HUES64 (cell line): ENCODE measurements around the gene FOXD2.

ENCODE experiments used
- H3K27ac ChIP-seq: 2 replicates; pipeline ENCODE4 v1.7.0; 2013; ENCODE audit warnings: low read depth, low read length, inconsistent platforms
- H3K27me3 ChIP-seq: 2 replicates; pipeline ENCODE4 v1.6.1; 2013; ENCODE audit warnings: mild to moderate bottlenecking, low read length; ENCODE audit not compliant: insufficient read depth
- H3K36me3 ChIP-seq: 2 replicates; pipeline ENCODE4 v1.6.1; 2013; ENCODE audit warnings: mild to moderate bottlenecking, low read length; ENCODE audit not compliant: insufficient read depth
- H3K4me1 ChIP-seq: 2 replicates; pipeline ENCODE4 v1.6.1; 2013; ENCODE audit warnings: mild to moderate bottlenecking, low read length, moderate library complexity; ENCODE audit not compliant: insufficient read depth
- H3K4me3 ChIP-seq: 2 replicates; pipeline ENCODE4 v1.5.1; 2013; ENCODE audit warnings: mild to moderate bottlenecking, low read length, moderate library complexity
- H3K9ac ChIP-seq: 2 replicates; pipeline ENCODE4 v1.6.1; 2013; ENCODE audit warnings: mild to moderate bottlenecking, low read depth, low read length
- H3K9me3 ChIP-seq: 2 replicates; pipeline ENCODE4 v1.6.1; 2013; ENCODE audit warnings: low read depth, low read length; ENCODE audit not compliant: insufficient read depth
- WGBS: fragments of 150-250, 120-280 bp; methylation state at CpG from one replicate; pipeline ENCODE4 v1.1.7; 2013; ENCODE audit warnings: missing lambda C conversion rate; 5-methylcytosine and 5-hydroxymethylcytosine counted together

The FOXD2 gene

GRCh38 chr1:47441450-47442106 lies 3.7 kb downstream of the FOXD2 start:
- Histone ChIP-seq H3K27ac (no peak overlapping the region), H3K4me3 (no peak overlapping the region), H3K4me1 (peaks cover 30% of the 10 kb centered on the region), H3K27me3 (peaks cover 100% of the 10 kb centered on the region), H3K9ac (no peak overlapping the region), H3K36me3 (no peaks in the 10 kb centered on the region), H3K9me3 (0 out of 2 replicates have a peak, but pooled peaks cover 2% of the 10 kb centered on the region)
- WGBS = 57% methylated on average over 3 of the region's 3 CpGs

- H3K4me1 ChIP-seq = peaks cover 34% of the 10 kb centered on the region
- H3K9me3 ChIP-seq = 0 out of 2 replicates have a peak, but pooled peaks cover 2% of the 10 kb centered on the region
- H3K27me3 ChIP-seq = peaks cover 100% of the 10 kb centered on the region
- H3K36me3 ChIP-seq = no peaks in the 10 kb centered on the region
- WGBS = 83% methylated on average over 3 of the region's 4 CpGs
- no peak overlapping the region for H3K27ac ChIP-seq
- no peak overlapping the region for H3K4me3 ChIP-seq
- no peak overlapping the region for H3K9ac ChIP-seq
Measured at GRCh38 chr1:47442202-47442601, 4.4 kb downstream of the FOXD2 start.

- H3K36me3 ChIP-seq = no peaks in the 10 kb centered on the region
- peaks cover 100% of the 10 kb centered on the region for H3K27me3 ChIP-seq
- H3K4me1 ChIP-seq = peaks cover 34% of the 10 kb centered on the region
- WGBS = 16% methylated on average over 6 of the region's 9 CpGs
- H3K4me3 ChIP-seq = no peak overlapping the region
- H3K27ac ChIP-seq = no peak overlapping the region
- 0 out of 2 replicates have a peak, but pooled peaks cover 2% of the 10 kb centered on the region for H3K9me3 ChIP-seq
- no peak overlapping the region for H3K9ac ChIP-seq
Measured at GRCh38 chr1:47442842-47443529, 5.1 kb downstream of the FOXD2 start.

GRCh38 chr1:47443530-47444296 lies 5.9 kb downstream of the FOXD2 start:
- peak overlapping the region; percentile 30 for H3K4me3 ChIP-seq
- H3K36me3 ChIP-seq = no peaks in the 10 kb centered on the region
- H3K9me3 ChIP-seq = 0 out of 2 replicates have a peak, but pooled peaks cover 2% of the 10 kb centered on the region
- no peak overlapping the region for H3K27ac ChIP-seq
- under 1% methylated on average over 45 of the region's 45 CpGs for WGBS
- peaks cover 34% of the 10 kb centered on the region for H3K4me1 ChIP-seq
- no peak overlapping the region for H3K9ac ChIP-seq
- H3K27me3 ChIP-seq = peaks cover 100% of the 10 kb centered on the region

- H3K4me3 ChIP-seq = peak overlapping the region; percentile 30
- no peak overlapping the region for H3K27ac ChIP-seq
- H3K9ac ChIP-seq = no peak overlapping the region
- WGBS = 1% methylated on average over 15 of the region's 15 CpGs
- H3K27me3 ChIP-seq = peaks cover 100% of the 10 kb centered on the region
- no peaks in the 10 kb centered on the region for H3K36me3 ChIP-seq
- H3K9me3 ChIP-seq = 0 out of 2 replicates have a peak, but pooled peaks cover 2% of the 10 kb centered on the region
- peaks cover 34% of the 10 kb centered on the region for H3K4me1 ChIP-seq
Measured at GRCh38 chr1:47444297-47444561, 6.4 kb downstream of the FOXD2 start.

GRCh38 chr1:47444562-47445465 lies 7.0 kb downstream of the FOXD2 start:
- WGBS = under 1% methylated on average over 73 of the region's 73 CpGs
- no peak overlapping the region for H3K9ac ChIP-seq
- peaks cover 34% of the 10 kb centered on the region for H3K4me1 ChIP-seq
- no peak overlapping the region for H3K27ac ChIP-seq
- H3K36me3 ChIP-seq = no peaks in the 10 kb centered on the region
- peak overlapping the region; percentile 30 for H3K4me3 ChIP-seq
- 0 out of 2 replicates have a peak, but pooled peaks cover 2% of the 10 kb centered on the region for H3K9me3 ChIP-seq
- H3K27me3 ChIP-seq = peaks cover 100% of the 10 kb centered on the region

GRCh38 chr1:47445823-47446550 lies 8.1 kb downstream of the FOXD2 start:
- WGBS = 5% methylated on average over 25 of the region's 25 CpGs
- H3K27ac ChIP-seq = no peak overlapping the region
- peaks cover 100% of the 10 kb centered on the region for H3K27me3 ChIP-seq
- no peak overlapping the region for H3K4me3 ChIP-seq
- H3K9me3 ChIP-seq = no peaks in the 10 kb centered on the region
- H3K36me3 ChIP-seq = no peaks in the 10 kb centered on the region
- peaks cover 38% of the 10 kb centered on the region for H3K4me1 ChIP-seq
- no peak overlapping the region for H3K9ac ChIP-seq

GRCh38 chr1:47448462-47449222 lies 10.8 kb downstream of the FOXD2 start:
- Histone ChIP-seq H3K4me1 (peaks cover 31% of the 10 kb centered on the region), H3K9ac (no peak overlapping the region), H3K4me3 (no peak overlapping the region), H3K9me3 (no peaks in the 10 kb centered on the region), H3K27ac (no peak overlapping the region), H3K27me3 (peaks cover 97% of the 10 kb centered on the region), H3K36me3 (no peaks in the 10 kb centered on the region)
- 40% methylated on average over 3 of the region's 4 CpGs for WGBS

GRCh38 chr1:47449822-47450552 lies 12.1 kb downstream of the FOXD2 start:
- H3K4me3 ChIP-seq = peak overlapping the region; percentile 21; the same call in 1 of the 2 replicates

More at GRCh38 chr1:47449822-47450552, 12.1 kb downstream of the FOXD2 start:
- no peak overlapping the region for H3K9ac ChIP-seq
- WGBS = 33% methylated on average over 36 of the region's 36 CpGs
- no peaks in the 10 kb centered on the region for H3K36me3 ChIP-seq
- peaks cover 22% of the 10 kb centered on the region for H3K4me1 ChIP-seq
- no peak overlapping the region for H3K27ac ChIP-seq
- H3K9me3 ChIP-seq = no peaks in the 10 kb centered on the region
- H3K27me3 ChIP-seq = peaks cover 87% of the 10 kb centered on the region
